ENCODE results near the gene CYP46A1.
A peak's percentile ranks its signal among the peaks of the same experiment; 100 is the strongest.
"Not testable (repeated sequence)": the region's sequence is repeated elsewhere in the genome, so short reads cannot be mapped to it uniquely, and the experiment has no call there.

The CYP46A1 gene

DNA sequence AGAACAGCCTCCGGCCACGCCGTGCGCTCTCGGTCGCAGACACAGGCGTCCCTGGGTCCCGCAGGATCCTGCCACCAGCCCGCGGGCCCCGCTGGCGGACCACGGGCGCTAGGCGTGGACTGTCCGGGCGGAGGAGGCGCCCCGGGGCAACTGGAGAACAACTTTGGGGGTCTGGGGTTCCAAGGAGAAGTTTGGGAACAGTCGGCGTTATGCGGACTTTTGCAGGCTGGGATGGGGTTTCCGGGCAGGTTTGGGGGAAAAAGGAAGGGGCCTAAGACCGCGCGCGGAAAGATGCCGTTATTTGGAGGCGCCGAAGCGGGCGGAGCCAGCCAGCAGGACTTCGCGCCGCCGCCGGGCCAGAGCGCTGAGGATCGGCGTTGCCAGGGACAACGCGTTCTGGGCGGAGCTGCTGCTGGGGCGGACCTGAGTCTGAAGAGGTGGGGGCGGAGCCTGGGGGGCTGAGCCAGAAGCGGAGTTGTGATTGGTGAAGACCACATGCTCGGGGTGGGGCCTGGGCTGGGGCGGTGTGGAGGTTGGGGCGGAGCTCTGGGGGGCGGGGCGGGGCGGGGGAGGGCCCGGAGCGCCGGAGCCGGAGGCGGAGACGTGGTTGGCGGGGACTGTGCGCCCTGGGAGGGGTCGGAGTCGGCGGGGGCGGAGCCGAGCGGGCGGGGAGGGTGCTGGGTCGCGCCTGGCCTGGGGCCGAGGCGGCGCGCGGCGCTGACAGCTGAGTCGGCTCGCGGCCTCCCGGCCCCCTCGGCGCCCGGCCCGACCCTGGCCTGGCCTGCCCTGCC lies at the start of gene CYP46A1:
TSS of gene CYP46A1 (plus strand) at position 680 of the 791 bp plus-strand sequence. CDS start 120 bp downstream, outside the sequence.
- TF ChIP-seq POLR2A (IDR thresholded peaks at IDR 0.05; ENCODE audit: low read depth, low read length) = peak; percentile 29; the same call in 1 of the 2 replicates
- FAIRE-seq (peak; percentile 52), DNase-seq (ENCODE audit: insufficient read length, low spot score) (peak; percentile 96)

DNA sequence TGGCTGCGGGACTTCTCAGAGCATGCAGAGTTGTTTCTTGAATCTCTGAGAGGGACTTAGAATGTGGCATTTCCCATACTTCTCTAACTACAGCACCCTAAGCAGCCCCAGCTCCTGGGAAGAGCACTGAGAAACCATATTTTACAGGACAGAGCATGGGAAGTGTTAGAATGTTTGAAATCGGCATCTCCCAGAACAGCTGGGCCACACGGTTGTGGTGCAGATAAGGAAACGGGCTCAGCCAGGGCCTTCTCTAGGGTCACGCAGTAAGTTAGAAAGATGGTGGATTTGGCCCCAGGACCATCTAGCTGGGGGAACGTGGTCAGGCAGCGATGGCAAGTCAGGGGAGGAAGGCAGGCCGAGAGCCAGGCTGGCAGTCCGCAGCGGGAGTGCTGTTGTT lies 49.7 kb upstream of the CYP46A1 start:
- no peak for TF ChIP-seq POLR2A (IDR thresholded peaks at IDR 0.05; ENCODE audit: low read depth, low read length)
- no peak for FAIRE-seq
- no peak for DNase-seq (ENCODE audit: insufficient read length, low spot score)

DNA sequence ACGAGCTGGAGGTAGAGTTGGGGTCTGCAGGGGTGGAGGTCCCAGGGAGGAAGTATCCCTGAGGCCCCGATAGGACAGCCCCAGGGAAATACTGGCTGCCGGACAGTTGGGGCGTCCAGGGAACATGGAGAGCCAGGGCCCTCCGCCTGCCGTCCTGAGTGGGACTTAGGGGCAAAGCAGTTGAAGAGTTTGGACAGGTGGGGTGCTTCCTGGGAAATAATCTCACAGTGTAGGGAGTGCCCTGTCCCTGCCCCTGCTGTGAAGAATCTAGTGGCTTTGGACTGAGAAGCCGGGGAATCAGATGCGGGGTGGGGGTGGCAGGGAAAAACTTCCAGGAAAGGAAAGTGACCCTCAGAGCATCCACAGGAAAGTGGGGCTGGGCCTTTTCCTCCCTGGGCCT lies 49.0 kb upstream of the CYP46A1 start:
- FAIRE-seq (no peak), DNase-seq (ENCODE audit: insufficient read length, low spot score) (no peak)
- TF ChIP-seq POLR2A (IDR thresholded peaks at IDR 0.05; ENCODE audit: low read depth, low read length) = no peak

DNA sequence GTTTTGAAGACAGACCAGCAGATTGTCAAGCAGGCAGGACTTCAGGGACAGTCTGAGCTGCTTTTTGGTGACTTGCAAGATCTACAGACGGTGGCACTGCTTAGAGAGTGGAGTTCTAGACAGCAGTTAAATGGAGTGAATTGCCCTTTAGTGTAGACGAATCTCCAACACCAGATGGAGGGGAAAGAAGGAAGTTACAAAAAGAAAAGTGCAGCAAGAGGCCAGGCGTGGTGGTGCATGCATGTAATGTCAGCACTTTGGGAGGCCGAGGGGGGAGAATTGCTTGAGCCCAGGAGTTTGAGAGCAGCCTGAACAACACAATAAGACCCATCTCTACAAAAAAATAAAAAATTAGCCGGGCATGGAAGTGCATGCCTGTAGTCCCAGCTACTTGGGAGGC lies 47.6 kb upstream of the CYP46A1 start:
- DNase-seq (ENCODE audit: insufficient read length, low spot score) = no peak
- TF ChIP-seq POLR2A (IDR thresholded peaks at IDR 0.05; ENCODE audit: low read depth, low read length) = no peak
- no peak for FAIRE-seq

DNA sequence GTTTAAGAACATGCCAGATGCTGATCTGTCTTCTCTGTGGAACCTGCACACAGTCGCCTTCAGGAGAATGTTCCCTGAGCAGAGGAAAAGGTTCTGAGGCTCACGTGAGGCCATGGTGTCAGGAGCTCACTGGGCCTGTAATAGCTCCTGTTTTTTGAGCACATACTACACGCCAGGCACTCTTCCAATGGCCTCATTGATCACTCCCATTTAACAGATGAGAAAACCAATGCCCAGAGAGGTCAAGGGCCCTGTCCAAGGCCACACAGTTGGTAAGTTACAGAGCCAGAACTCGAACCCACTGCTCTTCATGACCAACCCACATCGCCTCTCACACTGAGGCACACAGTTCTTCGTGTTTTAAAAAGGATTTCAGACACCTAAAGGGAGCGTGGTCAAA lies 46.5 kb upstream of the CYP46A1 start:
- no peak for DNase-seq (ENCODE audit: insufficient read length, low spot score)
- no peak for FAIRE-seq
- no peak for TF ChIP-seq POLR2A (IDR thresholded peaks at IDR 0.05; ENCODE audit: low read depth, low read length)

DNA sequence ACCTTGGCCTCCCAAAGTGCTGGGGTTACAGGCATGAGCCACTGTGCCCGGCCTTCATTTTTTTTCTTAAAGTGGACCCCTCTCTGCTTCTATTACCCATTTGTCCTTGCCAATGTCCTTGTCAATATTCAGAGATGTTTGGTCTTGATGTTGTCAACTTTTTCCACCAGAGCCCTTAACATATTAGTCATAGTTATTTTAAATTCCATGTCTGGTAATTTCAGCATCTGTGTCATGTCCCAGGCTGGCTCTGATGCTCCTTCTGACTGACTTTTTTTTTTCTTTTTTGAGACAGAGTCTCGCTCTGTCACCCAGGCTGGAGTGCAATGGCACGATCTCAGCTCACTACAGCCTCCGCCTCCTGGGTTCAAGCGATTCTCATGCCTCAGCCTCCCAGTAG lies 41.3 kb upstream of the CYP46A1 start:
- DNase-seq (ENCODE audit: insufficient read length, low spot score); FAIRE-seq: not testable (repeated sequence)

DNA sequence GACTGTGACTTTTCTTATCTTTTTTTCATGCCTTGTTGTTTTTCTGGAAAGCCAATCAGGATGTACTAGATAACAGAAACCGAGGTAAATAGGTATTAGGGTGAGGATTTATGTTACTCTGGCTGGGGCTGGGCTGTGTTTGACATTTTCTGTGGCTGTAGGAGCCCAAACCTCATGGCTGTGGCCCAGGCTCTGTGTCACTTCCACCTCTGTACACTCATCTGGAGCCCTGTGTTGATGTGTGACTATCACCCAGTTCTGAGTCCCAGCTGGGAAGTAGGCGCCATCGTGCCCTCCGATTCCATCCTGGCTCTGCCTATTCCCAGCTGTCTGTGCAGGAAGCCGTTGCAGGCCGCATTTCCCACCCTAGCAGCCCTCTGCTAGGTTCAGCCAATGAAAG lies 40.8 kb upstream of the CYP46A1 start:
- no peak for TF ChIP-seq POLR2A (IDR thresholded peaks at IDR 0.05; ENCODE audit: low read depth, low read length)
- FAIRE-seq (no peak), DNase-seq (ENCODE audit: insufficient read length, low spot score) (no peak)

DNA sequence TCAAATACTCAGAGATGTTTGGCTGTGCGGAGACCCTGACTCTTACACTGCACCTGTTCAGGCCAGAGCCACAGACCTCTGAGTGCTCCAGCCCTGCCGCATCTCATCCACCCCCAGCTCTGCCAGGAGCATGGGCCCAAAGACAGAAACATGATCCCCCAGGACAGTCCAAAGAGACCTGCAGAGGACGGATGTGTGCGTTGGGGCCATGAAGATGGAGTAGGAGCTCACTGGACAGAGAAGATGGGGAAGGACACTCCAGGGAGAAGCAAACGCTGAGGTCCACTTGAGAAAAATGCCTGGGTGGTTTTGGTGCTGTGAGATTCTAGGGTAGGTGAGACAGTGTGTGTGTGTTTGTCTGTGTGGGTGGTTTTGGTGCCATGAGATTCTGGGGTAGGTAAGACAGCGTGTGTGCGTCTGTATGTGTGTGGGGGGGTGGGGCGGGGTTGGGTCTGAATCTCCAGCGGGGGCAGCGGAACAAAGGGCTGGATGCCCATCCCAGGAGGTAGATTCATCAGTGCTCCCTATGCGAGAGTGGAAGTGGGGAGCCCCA lies 40.0 kb upstream of the CYP46A1 start:
- DNase-seq (ENCODE audit: insufficient read length, low spot score) (no peak), FAIRE-seq (no peak)
- no peak for TF ChIP-seq POLR2A (IDR thresholded peaks at IDR 0.05; ENCODE audit: low read depth, low read length)

DNA sequence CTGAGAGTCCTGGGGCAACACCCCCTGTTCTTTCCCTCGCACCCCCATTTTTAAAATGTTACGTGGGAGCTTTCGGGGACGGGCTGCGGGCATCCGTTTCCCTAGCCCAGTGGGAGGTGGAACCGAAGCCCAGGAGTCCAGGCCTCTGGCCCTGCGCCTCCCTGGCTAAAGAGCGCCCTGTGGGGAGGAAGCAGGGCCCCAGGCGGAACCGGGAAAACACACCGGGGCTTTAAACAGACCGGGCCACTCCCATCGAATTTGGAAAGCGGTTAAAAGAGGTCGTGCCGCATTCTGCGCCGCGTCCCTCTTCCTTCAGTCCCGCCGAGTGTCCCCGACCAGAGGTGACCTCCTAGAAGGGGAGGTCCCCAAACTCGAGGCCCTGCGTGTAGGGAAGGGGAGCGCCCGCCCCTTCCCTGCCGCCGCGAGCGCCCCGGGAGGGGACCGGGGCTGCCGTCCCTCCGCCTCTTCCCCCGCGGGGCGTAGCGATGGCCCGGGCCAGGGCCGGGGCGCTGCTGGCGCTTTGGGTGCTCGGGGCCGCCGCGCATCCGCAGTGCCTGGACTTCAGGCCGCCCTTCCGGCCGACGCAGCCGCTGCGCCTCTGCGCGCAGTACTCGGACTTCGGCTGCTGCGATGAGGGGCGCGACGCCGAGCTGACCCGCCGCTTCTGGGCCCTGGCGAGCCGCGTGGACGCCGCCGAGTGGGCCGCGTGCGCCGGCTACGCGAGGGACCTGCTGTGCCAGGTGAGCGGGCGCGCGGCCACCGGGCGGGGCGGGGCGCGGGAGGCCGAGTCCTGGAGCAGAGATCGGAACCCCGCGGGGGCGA lies 39.2 kb upstream of the CYP46A1 start, which contains the start of gene HHIPL1:
TSS of gene HHIPL1 (plus strand) at position 407 of the 822 bp plus-strand sequence. CDS start at position 486, 79 bp downstream.
- DNase-seq (ENCODE audit: insufficient read length, low spot score) (no peak), FAIRE-seq (no peak)
- no peak for TF ChIP-seq POLR2A (IDR thresholded peaks at IDR 0.05; ENCODE audit: low read depth, low read length)

DNA sequence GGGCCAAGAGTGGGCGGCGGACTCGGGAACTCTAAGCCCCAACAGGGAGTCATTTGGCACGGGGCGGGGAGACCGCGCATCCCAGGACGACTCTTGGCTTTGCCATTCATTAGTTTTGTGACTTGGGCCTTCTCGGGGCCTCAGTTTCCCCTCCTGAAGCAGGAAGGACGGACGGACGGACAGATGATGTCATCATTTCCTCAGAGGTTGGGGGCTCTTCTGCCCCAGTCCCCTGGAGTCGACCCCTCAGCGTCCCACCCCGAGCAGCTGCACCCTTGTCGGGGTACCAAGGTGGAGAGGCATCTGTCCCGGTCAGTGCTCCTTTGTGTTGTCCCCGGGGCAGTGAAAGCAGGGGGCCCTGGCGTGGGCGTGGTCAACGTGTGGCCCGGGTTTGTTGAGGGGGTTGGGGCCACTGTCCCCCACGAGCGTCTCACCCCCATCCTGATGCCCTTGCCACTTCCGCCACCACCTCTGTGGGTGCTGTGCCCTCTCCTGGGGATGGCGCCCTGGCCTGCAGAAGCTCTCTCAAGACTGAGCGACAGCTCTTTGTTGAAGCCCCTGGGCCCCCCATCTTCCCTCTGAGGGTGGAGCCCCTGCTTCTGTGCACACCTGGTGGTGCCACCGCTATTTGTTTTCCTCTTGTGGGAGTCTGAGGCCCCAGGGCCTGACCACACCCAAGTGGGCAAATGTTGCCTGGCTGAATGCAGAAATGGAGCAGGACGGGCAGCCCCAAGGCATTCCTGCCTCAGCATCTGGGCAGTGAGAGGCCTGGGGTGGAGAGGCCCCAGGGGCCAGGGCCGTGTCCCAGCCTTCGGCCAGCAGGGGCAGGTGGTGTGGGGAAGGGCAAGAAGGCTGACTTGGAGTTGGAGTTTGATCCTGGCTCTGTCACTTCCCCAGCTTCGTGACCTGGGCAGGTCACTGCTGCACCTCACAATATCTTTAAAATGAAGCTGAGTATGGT lies 38.3 kb upstream of the CYP46A1 start:
- FAIRE-seq = no peak
- DNase-seq (ENCODE audit: insufficient read length, low spot score) = no peak
- no peak for TF ChIP-seq POLR2A (IDR thresholded peaks at IDR 0.05; ENCODE audit: low read depth, low read length)

DNA sequence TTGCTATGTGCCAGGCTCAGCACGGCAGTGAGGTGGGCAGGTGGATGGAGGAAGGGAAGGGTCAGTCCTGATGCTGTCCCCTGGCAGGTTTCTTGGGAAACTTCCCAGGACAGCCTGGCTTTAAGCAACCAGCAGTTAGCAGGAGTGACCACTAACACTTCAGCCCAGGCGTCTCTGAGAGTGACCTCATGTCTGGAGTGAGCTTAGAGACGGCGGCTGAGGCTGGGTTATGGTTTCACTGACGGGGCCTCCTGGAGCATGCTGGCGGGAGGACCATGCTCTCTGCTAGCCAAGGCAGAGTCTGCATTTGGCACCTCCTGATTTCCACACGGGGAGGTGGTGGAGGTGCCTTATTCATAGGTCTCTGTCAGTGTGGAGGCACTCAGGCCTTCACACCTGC lies 36.7 kb upstream of the CYP46A1 start:
- DNase-seq (ENCODE audit: insufficient read length, low spot score) = no peak
- TF ChIP-seq POLR2A (IDR thresholded peaks at IDR 0.05; ENCODE audit: low read depth, low read length) = no peak
- no peak for FAIRE-seq

DNA sequence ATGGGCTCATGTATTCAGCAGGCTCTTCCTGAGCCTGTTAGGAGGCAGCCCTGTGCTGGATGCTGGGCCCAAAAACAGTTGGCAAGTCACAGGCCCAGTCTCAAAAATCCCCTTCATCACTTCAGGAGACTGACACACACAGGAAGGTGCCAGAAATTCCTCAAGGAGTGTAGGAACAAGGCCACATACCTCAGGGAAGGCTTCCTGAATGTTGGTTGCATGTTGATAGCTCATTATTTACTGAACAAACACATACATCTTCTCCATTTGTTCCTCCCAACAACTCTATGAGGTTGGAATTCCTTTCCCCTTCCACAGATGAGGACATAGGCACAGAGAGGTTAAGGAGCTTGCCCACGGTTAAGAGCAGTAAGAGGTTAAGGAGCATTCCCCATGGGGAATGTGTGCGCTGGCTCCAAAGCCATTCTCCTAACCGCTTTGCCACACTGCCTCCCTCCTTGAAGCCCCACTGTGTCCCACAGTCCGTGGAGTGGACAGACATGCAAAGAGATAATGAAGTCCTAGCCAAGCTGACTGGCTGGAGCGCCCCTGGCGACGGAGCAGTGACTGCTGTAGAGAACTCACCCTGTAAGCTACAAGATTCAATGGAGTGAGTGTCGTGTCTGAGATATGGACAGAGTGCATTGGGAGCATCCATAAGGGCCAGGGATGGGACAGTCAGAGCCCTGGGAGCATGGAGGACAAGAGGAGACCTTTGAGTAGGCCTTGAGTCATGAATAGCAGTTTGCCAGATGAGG lies 35.9 kb upstream of the CYP46A1 start:
- no peak for FAIRE-seq
- DNase-seq (ENCODE audit: insufficient read length, low spot score) = no peak
- no peak for TF ChIP-seq POLR2A (IDR thresholded peaks at IDR 0.05; ENCODE audit: low read depth, low read length)

DNA sequence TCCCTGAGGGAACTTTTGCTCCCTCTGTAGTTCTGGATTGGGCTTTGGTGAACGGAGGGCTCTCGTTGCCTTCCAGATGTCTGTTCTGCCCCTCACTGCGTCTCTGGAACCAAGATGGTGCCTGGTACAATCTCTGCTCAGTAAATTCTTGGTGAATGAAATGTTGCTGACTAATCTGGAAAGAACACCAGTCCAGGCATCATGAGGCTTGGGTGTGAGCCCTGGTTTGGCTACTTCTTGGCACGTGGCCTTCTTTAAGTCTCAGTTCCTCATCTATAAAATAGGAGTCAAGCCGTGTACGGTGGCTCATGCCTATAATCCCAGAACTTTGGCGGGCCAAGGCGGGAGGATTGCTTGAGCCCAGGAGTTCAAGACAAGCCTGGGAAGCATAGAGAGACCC lies 34.9 kb upstream of the CYP46A1 start:
- DNase-seq (ENCODE audit: insufficient read length, low spot score) (peak; percentile 58), FAIRE-seq (peak; percentile 48)
- no peak for TF ChIP-seq POLR2A (IDR thresholded peaks at IDR 0.05; ENCODE audit: low read depth, low read length)
